Measurements from ENCODE around the gene HSF4. TPM values are rescaled to one million over a fixed set of nuclear protein-coding genes. Genes with fewer than 3 reads are reported as not detected.

Gene HSF4
- total RNA-seq, 1 experiment from 2014 or later, result 2.2 TPM

GRCh38 chr16:67190041-67190440 lies 25.5 kb downstream of the HSF4 start, which contains the start of gene EXOC3L1:
EXOC3L1 (minus strand) TSS chr16:67190136; CDS start chr16:67189676, 460 bp downstream.
- POLR2A ChIA-PET, result interaction anchor here (1.2 kb wide), 1 partner anchor 37 kb away, joined by 5 read pairs; the partner anchor contains the start of gene TMEM208
- ATAC-seq (no peak; the same call in 1 of the 2 replicates), DNase-seq (ENCODE audit: low spot score) (peak; percentile 29)
- H3K27ac Mint-ChIP-seq, result no peak within 1 kb of the TSS
- no peaks in the 10 kb centered on the region for H3K9me3 Mint-ChIP-seq
- CTCF ChIA-PET, result interaction anchor here (0.7 to 1.9 kb wide), 11 partner anchors 9 to 242 kb away, joined by 3 to 9 read pairs (median 4); partner anchors contain the start of genes CES3, ELMO3 and NOL3
- peak within 1 kb of the TSS; percentile 41 for H3K4me3 Mint-ChIP-seq
- peaks cover 39% of the 10 kb centered on the region for H3K4me1 Mint-ChIP-seq
- no peak for TF ChIP-seq FOXK1 (CRISPR knock-in tag; IDR thresholded peaks at IDR 0.05)
- no peak for TF ChIP-seq GRHL2 (CRISPR knock-in tag; IDR thresholded peaks at IDR 0.05; ENCODE audit: insufficient replicate concordance, severe bottlenecking)
- TF ChIP-seq SP1 (CRISPR knock-in tag; conservative IDR thresholded peaks at IDR 0.05), result no peak
- no peak for TF ChIP-seq MYBL2 (CRISPR knock-in tag; IDR thresholded peaks at IDR 0.05)
- no peak for TF ChIP-seq NR1H2 (CRISPR knock-in tag; IDR thresholded peaks at IDR 0.05)
- no peak for TF ChIP-seq ELF4 (CRISPR knock-in tag; IDR thresholded peaks at IDR 0.05; ENCODE audit: low read depth)
- TF ChIP-seq STAT6 (CRISPR knock-in tag; conservative IDR thresholded peaks at IDR 0.05; ENCODE audit: low read depth), result no peak
- no peak for TF ChIP-seq JUN (CRISPR knock-in tag; IDR thresholded peaks at IDR 0.05)
- no peak for TF ChIP-seq MAX (CRISPR knock-in tag; IDR thresholded peaks at IDR 0.05)
- TF ChIP-seq ERG (CRISPR knock-in tag; IDR thresholded peaks at IDR 0.05), result no peak
- no peak for TF ChIP-seq SMAD3 (CRISPR knock-in tag; IDR thresholded peaks at IDR 0.05; ENCODE audit: borderline replicate concordance)
- H3K27me3 Mint-ChIP-seq (ENCODE audit: low read depth), result peaks cover 20% of the 10 kb centered on the region
- H3K36me3 Mint-ChIP-seq, result peaks cover 14% of the 10 kb centered on the region; the same call in 1 of the 2 replicates

- Mint-ChIP-seq H3K9me3 (no peaks in the 10 kb centered on the region), H3K27ac (no peak overlapping the region), H3K4me3 (no peak overlapping the region), H3K36me3 (peaks cover 21% of the 10 kb centered on the region), H3K4me1 (peaks cover 32% of the 10 kb centered on the region), H3K27me3 (ENCODE audit: low read depth) (peaks cover 13% of the 10 kb centered on the region)
- CTCF ChIA-PET, result interaction anchor here (0.7 to 1.9 kb wide), 10 partner anchors 9 to 241 kb away, joined by 3 to 8 read pairs (median 4); partner anchors contain the start of genes CES3 and NOL3
- ATAC-seq (no peak), DNase-seq (ENCODE audit: low spot score) (no peak)
- POLR2A ChIA-PET, result interaction anchor here (1.2 kb wide), 1 partner anchor 36 kb away, joined by 5 read pairs; the partner anchor contains the start of gene TMEM208
- TF ChIP-seq ZNF232 (CRISPR knock-in tag; IDR thresholded peaks at IDR 0.05), result no peak
- no peak for TF ChIP-seq NR1H2 (CRISPR knock-in tag; IDR thresholded peaks at IDR 0.05)
- TF ChIP-seq GABPB1 (CRISPR knock-in tag; IDR thresholded peaks at IDR 0.05), result no peak
- no peak for TF ChIP-seq ERG (CRISPR knock-in tag; IDR thresholded peaks at IDR 0.05)
- TF ChIP-seq IRF1 (CRISPR knock-in tag; IDR thresholded peaks at IDR 0.05), result no peak
- TF ChIP-seq PRRX2 (CRISPR knock-in tag; IDR thresholded peaks at IDR 0.05), result no peak
- no peak for TF ChIP-seq SMAD4 (CRISPR knock-in tag; IDR thresholded peaks at IDR 0.05)
- no peak for TF ChIP-seq HMGXB4 (CRISPR knock-in tag; IDR thresholded peaks at IDR 0.05)
- no peak for TF ChIP-seq MYBL2 (CRISPR knock-in tag; IDR thresholded peaks at IDR 0.05)
- TF ChIP-seq ZNF121 (CRISPR knock-in tag; IDR thresholded peaks at IDR 0.05), result no peak
- no peak for TF ChIP-seq GTF2I (CRISPR knock-in tag; conservative IDR thresholded peaks at IDR 0.05)
- TF ChIP-seq ETV6 (CRISPR knock-in tag; IDR thresholded peaks at IDR 0.05), result no peak
- no peak for TF ChIP-seq PREB (CRISPR knock-in tag; IDR thresholded peaks at IDR 0.05; ENCODE audit: borderline replicate concordance)
- TF ChIP-seq SP1 (CRISPR knock-in tag; conservative IDR thresholded peaks at IDR 0.05), result no peak
- no peak for TF ChIP-seq NR3C1 (CRISPR knock-in tag; conservative IDR thresholded peaks at IDR 0.05; ENCODE audit: low read depth)
- no peak for TF ChIP-seq CBFB (CRISPR knock-in tag; IDR thresholded peaks at IDR 0.05; ENCODE audit: low read depth)
- TF ChIP-seq ZNF317 (CRISPR knock-in tag; IDR thresholded peaks at IDR 0.05; ENCODE audit: borderline replicate concordance, low read depth), result no peak
Measured at GRCh38 chr16:67190448-67191399, 26.2 kb downstream of the HSF4 start.
